Stimulated activated CD4-positive, alpha-beta T cell treated with anti-CD3 and anti-CD28 coated beads, TNF-alpha, amount 100 ng/mL, for 1 hour (primary cell): ENCODE measurements around the gene TRIP13.
"Not testable (repeated sequence)": the region's sequence is repeated elsewhere in the genome, so short reads cannot be mapped to it uniquely, and the experiment has no call there.

ENCODE experiments used
- DNase-seq, 3 donors: peaks; one replicate each; pipeline ENCODE4 v3.0.0-alpha.2; 2020; ENCODE audit warnings: low read depth in 3 of 3, low spot score in 1 of 3

The TRIP13 gene

GRCh38 chr5:872301-872700, 20.4 kb upstream of the TRIP13 start:
- DNase-seq, result no peak

DNA sequence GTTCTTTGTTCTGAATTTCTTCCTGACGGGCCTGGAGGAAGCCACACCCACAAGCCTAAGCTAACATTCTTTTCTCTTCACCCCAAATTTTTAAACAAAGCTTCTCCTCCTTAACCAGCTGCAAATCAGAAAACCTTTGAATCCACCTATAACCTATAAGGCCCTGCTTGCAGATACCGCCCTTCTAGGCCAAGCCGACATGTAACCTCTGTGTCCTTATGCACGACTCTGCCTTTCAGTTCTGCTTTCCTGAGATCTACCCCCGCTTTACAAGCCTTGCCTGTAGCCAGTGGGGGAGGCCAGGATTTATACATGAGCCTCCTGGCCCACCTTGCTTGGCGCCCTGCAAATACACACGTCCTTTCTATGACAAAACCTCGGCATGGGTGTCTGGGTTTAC, 19.4 kb upstream of the TRIP13 start:
- no peak for DNase-seq

GRCh38 chr5:875931-876330, 16.8 kb upstream of the TRIP13 start:
- no peak for DNase-seq

DNA sequence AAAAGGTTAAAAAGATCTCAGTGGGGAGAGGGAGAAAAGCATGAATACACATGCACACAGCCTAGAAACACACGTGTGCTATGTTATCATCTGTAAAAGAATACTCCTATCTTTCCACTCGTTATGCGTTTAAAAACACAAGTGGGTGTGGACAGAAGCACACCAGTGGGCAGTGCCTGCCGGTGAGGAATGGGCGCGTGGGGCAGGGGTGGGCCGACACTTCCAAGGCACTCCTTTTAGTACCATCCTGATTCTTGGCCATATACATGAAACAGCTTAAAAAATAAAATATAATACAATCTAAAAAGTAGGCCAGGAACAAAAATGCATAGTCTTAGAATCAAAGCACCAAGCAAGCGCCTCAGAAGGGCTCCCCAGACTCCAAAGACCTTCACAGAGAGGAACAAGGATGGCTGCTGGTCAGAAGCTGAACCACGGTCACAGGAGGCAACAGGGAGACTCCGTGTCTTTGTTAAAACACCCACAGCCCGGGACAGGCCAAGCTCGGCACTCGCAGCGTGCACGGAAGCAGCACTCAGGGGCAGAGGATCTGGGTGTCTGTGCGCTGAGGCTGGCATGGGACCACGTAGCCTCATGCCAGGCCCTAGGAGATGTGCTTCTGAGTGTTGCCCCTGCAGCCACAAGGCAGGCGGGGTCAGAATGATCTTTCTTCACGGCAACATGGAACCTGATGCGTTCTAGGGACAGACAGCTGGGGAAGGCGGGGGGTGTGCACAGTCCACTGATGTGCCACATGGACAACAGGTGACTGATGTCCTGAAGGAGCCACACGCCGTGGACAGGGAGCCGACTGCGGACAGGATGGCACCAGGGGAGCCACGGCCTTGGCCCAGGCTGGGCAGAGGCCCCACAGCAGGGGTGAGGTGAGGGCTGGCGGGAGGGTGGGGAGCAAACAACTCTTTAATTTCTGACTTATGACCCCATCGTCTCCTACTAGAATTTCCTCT, 16.0 kb upstream of the TRIP13 start:
- DNase-seq, result no peak

- DNase-seq, result no peak
These were observed 14.6 kb upstream of the TRIP13 start for GRCh38 chr5:878125-878524.

DNA sequence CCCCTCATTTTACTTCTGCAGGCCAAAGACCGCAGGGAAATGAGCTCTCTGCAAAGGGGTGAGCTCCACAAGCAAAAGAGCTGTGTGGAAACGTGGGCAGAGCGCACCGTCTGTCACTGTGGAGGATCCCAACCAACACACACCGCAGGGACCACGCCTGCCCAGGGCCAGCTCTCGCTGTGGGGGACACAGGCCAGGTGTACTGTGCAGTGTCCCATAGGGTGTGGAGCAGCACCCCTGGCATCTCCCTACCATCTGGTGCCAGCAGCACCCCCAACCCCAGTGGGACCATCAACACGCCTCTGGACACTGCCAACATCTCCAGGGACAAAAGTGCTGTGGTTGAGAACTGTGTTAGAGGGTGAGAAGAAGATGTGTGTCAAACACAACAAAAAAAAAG, 14.0 kb upstream of the TRIP13 start:
- not testable (repeated sequence) for DNase-seq

DNA sequence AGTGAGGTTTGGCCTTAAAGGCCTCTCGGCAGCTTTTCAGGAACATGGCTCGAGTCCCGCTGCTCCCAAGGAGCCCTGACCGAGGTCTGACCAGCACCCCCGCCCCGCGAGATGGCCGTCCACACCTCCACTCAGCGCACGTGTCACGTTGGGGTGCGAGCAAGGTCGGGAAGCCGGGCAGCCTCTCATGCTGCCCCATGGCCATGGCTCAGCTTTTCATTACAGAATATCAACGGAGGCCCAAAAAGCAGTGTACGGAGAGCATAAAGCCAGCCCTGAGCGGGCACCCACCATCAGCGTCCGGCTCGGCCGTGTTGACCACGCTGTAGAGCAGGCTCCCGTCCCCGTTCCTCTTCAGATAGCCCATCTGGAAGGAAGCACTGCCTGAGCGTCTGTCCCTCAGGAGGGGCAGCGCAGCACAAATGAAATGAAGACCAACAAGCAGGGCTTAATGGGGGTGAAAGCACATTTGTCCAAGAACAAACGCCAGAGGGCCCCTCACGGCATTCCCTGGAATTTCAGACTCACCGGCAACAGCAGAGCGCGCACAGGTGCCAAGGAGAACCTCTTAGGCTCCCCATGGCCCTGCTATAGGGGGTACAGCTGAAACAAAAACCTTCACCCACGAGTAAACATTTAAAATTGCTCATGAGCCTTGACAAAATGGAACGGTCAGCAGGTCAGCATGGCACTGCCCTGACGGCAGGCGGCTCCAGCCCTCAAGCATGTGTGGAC, 11.7 kb upstream of the TRIP13 start:
- DNase-seq, result no peak

DNA sequence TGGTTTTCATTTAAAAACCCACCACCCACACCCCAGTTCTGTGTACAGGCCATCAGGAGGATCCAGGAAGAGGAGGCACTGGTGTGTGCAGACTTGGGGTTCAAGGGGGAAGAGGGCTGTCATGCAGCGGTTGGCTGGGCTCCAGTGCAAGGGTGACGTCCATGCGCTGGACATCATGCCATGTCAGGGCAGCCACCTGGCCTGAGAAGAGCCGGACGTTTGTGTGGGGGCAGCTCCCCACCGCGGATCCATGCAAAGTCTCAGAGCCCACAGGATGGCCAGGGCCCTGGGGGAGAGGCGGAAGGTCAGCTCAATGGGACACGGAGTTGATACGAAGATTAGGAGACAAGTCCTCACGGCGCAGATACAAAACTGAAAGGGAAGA, 11.1 kb upstream of the TRIP13 start:
- DNase-seq, result no peak

GRCh38 chr5:882253-883183, 10.2 kb upstream of the TRIP13 start:
- no peak for DNase-seq

GRCh38 chr5:883475-884181, 9.1 kb upstream of the TRIP13 start:
- DNase-seq, result no peak

DNA sequence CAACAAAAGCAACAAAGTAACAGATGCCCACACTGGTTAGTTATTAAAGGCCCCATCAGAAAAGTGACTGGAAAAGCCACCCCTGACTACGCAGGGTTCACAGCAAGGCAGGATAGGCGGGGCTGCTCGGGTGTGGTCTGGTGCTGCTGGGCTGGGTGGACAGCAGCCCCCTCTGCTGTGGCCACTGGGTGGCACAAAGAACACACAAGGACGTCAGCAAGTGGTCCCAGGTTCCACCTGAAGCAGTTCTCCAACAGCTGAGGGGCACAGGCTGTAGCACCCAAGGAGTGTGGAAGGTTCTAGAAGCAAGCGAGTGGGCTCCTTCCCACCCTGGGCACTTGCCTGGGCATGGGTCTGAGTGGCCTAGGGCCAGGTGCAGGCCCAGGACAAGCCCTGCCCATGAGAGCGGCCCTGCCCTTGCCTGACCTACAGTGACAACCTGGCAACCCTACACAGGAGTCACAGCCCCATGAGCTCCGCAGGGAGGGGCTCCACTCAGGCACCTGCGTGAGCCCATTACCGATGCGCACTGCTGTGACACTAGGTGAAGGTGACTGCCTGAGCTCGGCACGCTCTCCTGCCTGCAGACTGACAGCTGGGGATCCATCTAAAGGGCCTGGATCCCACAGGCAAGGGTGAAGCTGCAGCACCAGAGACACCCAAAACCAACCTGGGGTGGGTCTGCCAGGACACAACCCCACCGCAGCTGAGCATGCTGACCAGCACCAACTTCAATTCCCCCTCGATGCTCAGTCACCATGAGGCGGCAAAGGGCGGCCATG, 8.1 kb upstream of the TRIP13 start:
- no peak for DNase-seq

GRCh38 chr5:885127-885442, 7.6 kb upstream of the TRIP13 start:
- no peak for DNase-seq

DNA sequence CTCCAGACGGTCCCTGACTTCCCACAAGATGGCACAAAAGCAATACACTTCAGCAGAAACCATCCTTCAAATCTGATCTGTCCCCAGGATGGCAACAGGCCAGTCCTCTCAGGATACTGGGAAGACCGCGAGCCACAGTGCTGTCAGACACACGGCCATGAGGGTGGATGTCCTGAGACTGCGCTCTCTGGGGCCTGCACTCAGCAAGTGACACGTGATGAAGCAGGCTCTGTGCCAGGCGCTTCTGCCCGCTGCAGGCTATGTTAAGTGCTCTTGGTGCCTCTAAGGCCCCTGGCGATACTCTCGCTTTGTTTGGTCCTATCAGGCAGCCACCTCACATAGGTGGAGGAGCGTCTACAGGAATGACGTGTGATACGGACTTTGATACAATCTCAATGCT, 7.2 kb upstream of the TRIP13 start:
- no peak for DNase-seq

- DNase-seq, result no peak
These were observed 6.6 kb upstream of the TRIP13 start for GRCh38 chr5:886036-886435.

GRCh38 chr5:886716-887325, 5.9 kb upstream of the TRIP13 start:
- no peak for DNase-seq

DNA sequence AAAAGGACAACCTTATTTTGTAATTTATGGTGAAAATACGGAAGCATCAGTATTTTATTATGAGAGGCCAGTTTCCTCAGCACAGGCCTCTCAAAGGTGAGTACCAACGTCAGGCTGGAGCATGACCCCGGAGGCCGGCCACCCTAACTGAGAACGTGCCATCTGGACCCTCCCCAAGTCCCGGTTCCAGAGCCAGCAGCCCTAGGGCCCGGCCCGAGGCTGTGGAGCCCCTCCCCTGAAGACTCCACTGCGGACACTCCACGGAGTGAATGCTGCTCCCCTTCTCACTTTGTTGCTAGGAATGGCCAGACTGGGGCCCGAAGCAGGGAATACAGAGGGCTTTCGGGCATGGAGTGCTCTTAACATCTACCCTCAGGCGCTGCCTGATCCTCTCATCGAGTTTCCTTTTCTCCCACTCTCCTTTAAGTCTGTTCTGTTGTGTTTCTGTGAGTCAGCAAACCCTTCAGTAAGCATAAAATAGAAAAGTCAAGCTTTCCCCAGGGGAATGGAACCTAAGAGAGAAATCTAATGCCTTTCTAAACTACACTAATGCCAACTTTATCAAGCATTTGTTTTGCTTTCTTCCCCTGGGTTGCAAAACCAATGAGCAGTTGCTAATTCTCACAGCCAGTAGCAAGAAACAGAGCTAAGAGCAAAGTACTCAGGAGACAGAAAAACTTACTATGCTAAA, 4.6 kb upstream of the TRIP13 start:
- no peak for DNase-seq

GRCh38 chr5:888638-889035, 4.0 kb upstream of the TRIP13 start:
- no peak for DNase-seq

GRCh38 chr5:889075-889710, 3.5 kb upstream of the TRIP13 start:
- DNase-seq, result no peak
